Gastroesophageal sphincter (tissue), 3 donors: ENCODE measurements around the gene STAT5B.

Experiments used
- EP300 ChIP-seq: sonication (generic); formaldehyde crosslinking; IDR thresholded peaks from one replicate; pipeline ENCODE4 v1.6.1; 2017; ENCODE audit warnings: antibody characterized with exemption, mild to moderate bottlenecking
- POLR2A ChIP-seq, 2 donors: fragments of 450-650 bp; IDR thresholded peaks; one replicate each; pipeline ENCODE4 v1.6.1; 2017; ENCODE audit warnings: antibody characterized with exemption in 2 of 2, mild to moderate bottlenecking in 2 of 2, moderate library complexity in 1 of 2
- POLR2AphosphoS5 ChIP-seq: sonication (generic); formaldehyde crosslinking; IDR thresholded peaks from one replicate; pipeline ENCODE4 v1.6.1; 2017; ENCODE audit warnings: antibody characterized with exemption
- TF ChIP-seq, protein P1 (sequence below), 4 experiments: fragments of 200-600 bp in 2 of 4; fragments of 450-650 bp in 2 of 4; sonication (generic) in 1 of 4; IDR thresholded peaks; one replicate each; pipeline ENCODE4 v1.5.1; 2017 to 2019; ENCODE audit warnings: antibody characterized with exemption in 4 of 4, mild to moderate bottlenecking in 2 of 4, moderate library complexity in 2 of 4

GRCh38 chr17:42166196-42166763, 109.9 kb downstream of the STAT5B start:
- TF ChIP-seq POLR2AphosphoS5, result no peak
- TF ChIP-seq POLR2A (IDR thresholded peaks at IDR 0.05), result no peak
- TF ChIP-seq, protein P1, sequence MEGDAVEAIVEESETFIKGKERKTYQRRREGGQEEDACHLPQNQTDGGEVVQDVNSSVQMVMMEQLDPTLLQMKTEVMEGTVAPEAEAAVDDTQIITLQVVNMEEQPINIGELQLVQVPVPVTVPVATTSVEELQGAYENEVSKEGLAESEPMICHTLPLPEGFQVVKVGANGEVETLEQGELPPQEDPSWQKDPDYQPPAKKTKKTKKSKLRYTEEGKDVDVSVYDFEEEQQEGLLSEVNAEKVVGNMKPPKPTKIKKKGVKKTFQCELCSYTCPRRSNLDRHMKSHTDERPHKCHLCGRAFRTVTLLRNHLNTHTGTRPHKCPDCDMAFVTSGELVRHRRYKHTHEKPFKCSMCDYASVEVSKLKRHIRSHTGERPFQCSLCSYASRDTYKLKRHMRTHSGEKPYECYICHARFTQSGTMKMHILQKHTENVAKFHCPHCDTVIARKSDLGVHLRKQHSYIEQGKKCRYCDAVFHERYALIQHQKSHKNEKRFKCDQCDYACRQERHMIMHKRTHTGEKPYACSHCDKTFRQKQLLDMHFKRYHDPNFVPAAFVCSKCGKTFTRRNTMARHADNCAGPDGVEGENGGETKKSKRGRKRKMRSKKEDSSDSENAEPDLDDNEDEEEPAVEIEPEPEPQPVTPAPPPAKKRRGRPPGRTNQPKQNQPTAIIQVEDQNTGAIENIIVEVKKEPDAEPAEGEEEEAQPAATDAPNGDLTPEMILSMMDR (IDR thresholded peaks at IDR 0.05), result no peak
- TF ChIP-seq EP300, result no peak
